ENCODE data around the gene GXYLT2. TPM values are rescaled to one million over a fixed set of nuclear protein-coding genes. Genes with fewer than 3 reads are reported as not detected.

The GXYLT2 gene
- total and polyA plus RNA-seq, 10 of the 15 experiments (the other 5 are each of a cell fraction or from before 2014, with no cell fraction given), result 0.27 to 2.6 (median 0.78) TPM

DNA sequence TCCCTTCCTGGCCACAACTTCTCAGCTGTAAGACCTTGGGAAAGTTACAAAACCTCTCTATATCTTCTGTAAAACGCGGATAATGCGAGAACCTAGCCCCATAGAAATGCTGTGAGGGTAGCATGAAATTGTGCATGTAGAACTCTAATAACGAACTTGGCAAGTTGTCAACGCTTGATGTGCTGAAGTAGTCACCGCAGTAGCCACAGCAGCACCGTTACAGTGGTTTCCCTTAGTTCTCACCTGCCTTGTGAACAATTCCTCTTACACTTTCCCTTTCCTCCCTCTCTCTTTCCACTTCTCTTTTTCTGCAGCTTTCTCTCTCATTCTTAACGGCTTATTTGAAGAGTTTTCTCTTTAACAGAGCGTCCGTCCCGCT lies 39.2 kb upstream of the GXYLT2 start:
- peak; percentile 47 for FAIRE-seq
- TF ChIP-seq RAD21 (IDR thresholded peaks at IDR 0.05; ENCODE audit: insufficient read depth, low read depth, low read length) (no peak), TCF3 (IDR thresholded peaks at IDR 0.05; ENCODE audit: borderline replicate concordance, insufficient read depth, low read depth, low read length) (peak; percentile 63; the same call in 1 of the 2 replicates), MEF2B (IDR thresholded peaks at IDR 0.05; ENCODE audit: partially characterized antibody, poor library complexity, severe bottlenecking) (peak; percentile 24), SUZ12 (IDR thresholded peaks at IDR 0.05; ENCODE audit: unreplicated experiment) (no peak), ESRRA (IDR thresholded peaks at IDR 0.05; ENCODE audit: low read length) (no peak), IKZF2 (IDR thresholded peaks at IDR 0.05) (peak; percentile 93 to 95), BMI1 (IDR thresholded peaks at IDR 0.05; ENCODE audit: borderline replicate concordance) (no peak)
- TF ChIP-seq, protein P1, sequence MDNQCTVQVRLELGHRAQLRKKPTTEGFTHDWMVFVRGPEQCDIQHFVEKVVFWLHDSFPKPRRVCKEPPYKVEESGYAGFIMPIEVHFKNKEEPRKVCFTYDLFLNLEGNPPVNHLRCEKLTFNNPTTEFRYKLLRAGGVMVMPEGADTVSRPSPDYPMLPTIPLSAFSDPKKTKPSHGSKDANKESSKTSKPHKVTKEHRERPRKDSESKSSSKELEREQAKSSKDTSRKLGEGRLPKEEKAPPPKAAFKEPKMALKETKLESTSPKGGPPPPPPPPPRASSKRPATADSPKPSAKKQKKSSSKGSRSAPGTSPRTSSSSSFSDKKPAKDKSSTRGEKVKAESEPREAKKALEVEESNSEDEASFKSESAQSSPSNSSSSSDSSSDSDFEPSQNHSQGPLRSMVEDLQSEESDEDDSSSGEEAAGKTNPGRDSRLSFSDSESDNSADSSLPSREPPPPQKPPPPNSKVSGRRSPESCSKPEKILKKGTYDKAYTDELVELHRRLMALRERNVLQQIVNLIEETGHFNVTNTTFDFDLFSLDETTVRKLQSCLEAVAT (IDR thresholded peaks at IDR 0.05), result peak; percentile 83
- TF ChIP-seq, protein P2, sequence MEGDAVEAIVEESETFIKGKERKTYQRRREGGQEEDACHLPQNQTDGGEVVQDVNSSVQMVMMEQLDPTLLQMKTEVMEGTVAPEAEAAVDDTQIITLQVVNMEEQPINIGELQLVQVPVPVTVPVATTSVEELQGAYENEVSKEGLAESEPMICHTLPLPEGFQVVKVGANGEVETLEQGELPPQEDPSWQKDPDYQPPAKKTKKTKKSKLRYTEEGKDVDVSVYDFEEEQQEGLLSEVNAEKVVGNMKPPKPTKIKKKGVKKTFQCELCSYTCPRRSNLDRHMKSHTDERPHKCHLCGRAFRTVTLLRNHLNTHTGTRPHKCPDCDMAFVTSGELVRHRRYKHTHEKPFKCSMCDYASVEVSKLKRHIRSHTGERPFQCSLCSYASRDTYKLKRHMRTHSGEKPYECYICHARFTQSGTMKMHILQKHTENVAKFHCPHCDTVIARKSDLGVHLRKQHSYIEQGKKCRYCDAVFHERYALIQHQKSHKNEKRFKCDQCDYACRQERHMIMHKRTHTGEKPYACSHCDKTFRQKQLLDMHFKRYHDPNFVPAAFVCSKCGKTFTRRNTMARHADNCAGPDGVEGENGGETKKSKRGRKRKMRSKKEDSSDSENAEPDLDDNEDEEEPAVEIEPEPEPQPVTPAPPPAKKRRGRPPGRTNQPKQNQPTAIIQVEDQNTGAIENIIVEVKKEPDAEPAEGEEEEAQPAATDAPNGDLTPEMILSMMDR (IDR thresholded peaks at IDR 0.05 in 2 of 3, conservative IDR thresholded peaks at IDR 0.05 in 1 of 3; ENCODE audit: control insufficient read depth in 2 of 3, extremely low read depth in 1 of 3, insufficient read depth in 1 of 3, low read depth in 3 of 3, low read length in 3 of 3), result no peak
- TF ChIP-seq, protein P3, sequence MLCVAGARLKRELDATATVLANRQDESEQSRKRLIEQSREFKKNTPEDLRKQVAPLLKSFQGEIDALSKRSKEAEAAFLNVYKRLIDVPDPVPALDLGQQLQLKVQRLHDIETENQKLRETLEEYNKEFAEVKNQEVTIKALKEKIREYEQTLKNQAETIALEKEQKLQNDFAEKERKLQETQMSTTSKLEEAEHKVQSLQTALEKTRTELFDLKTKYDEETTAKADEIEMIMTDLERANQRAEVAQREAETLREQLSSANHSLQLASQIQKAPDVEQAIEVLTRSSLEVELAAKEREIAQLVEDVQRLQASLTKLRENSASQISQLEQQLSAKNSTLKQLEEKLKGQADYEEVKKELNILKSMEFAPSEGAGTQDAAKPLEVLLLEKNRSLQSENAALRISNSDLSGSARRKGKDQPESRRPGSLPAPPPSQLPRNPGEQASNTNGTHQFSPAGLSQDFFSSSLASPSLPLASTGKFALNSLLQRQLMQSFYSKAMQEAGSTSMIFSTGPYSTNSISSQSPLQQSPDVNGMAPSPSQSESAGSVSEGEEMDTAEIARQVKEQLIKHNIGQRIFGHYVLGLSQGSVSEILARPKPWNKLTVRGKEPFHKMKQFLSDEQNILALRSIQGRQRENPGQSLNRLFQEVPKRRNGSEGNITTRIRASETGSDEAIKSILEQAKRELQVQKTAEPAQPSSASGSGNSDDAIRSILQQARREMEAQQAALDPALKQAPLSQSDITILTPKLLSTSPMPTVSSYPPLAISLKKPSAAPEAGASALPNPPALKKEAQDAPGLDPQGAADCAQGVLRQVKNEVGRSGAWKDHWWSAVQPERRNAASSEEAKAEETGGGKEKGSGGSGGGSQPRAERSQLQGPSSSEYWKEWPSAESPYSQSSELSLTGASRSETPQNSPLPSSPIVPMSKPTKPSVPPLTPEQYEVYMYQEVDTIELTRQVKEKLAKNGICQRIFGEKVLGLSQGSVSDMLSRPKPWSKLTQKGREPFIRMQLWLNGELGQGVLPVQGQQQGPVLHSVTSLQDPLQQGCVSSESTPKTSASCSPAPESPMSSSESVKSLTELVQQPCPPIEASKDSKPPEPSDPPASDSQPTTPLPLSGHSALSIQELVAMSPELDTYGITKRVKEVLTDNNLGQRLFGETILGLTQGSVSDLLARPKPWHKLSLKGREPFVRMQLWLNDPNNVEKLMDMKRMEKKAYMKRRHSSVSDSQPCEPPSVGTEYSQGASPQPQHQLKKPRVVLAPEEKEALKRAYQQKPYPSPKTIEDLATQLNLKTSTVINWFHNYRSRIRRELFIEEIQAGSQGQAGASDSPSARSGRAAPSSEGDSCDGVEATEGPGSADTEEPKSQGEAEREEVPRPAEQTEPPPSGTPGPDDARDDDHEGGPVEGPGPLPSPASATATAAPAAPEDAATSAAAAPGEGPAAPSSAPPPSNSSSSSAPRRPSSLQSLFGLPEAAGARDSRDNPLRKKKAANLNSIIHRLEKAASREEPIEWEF (IDR thresholded peaks at IDR 0.05; ENCODE audit: insufficient replicate concordance, low read depth, low read length), result no peak
- TF ChIP-seq, protein P4, sequence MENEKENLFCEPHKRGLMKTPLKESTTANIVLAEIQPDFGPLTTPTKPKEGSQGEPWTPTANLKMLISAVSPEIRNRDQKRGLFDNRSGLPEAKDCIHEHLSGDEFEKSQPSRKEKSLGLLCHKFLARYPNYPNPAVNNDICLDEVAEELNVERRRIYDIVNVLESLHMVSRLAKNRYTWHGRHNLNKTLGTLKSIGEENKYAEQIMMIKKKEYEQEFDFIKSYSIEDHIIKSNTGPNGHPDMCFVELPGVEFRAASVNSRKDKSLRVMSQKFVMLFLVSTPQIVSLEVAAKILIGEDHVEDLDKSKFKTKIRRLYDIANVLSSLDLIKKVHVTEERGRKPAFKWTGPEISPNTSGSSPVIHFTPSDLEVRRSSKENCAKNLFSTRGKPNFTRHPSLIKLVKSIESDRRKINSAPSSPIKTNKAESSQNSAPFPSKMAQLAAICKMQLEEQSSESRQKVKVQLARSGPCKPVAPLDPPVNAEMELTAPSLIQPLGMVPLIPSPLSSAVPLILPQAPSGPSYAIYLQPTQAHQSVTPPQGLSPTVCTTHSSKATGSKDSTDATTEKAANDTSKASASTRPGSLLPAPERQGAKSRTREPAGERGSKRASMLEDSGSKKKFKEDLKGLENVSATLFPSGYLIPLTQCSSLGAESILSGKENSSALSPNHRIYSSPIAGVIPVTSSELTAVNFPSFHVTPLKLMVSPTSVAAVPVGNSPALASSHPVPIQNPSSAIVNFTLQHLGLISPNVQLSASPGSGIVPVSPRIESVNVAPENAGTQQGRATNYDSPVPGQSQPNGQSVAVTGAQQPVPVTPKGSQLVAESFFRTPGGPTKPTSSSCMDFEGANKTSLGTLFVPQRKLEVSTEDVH (IDR thresholded peaks at IDR 0.05; ENCODE audit: low read depth, partially characterized antibody), result no peak

More for the DNA sequence above, 39.2 kb upstream of the GXYLT2 start:
- in situ Hi-C loops (cut with MboI) (no loop called here), intact Hi-C loops (cut with micrococcal nuclease; ENCODE audit: unreplicated experiment) (loop anchor here (2.0 kb wide), 1 partner anchor 148 kb away; the partner anchor contains the start of gene PPP4R2)
- peak overlapping the region; percentile 97 for H3K4me3 ChIP-seq
- H3K9me3 ChIP-seq (replicated peaks; ENCODE audit: control insufficient read depth, insufficient read depth, low read length), result no peaks in the 10 kb centered on the region
- peak overlapping the region; percentile 79 for H3K27ac ChIP-seq (ENCODE audit: control insufficient read depth, insufficient read depth)
- H2AFZ ChIP-seq (ENCODE audit: control insufficient read depth, low read depth, low read length), result peak overlapping the region; percentile 95
- DNase-seq (ENCODE audit: low read depth, low spot score), result peak; percentile 71
- CTCF ChIA-PET, result interaction anchor here (0.6 to 2.2 kb wide), 8 partner anchors 22 to 403 kb away, joined by 3 to 11 read pairs (median 4); no protein-coding TSS in a partner anchor
- peak overlapping the region; percentile 25 for H3K9ac ChIP-seq (ENCODE audit: control insufficient read depth, insufficient read depth, low read length)
- BruUV-seq (replicated peaks), result no TSS peak
- under 1% methylated on average over 11 of the region's 11 CpGs for WGBS (ENCODE audit: insufficient coverage, insufficient replicate concordance, low lambda C conversion rate, missing lambda C conversion rate)
- peak; percentile 65 for ATAC-seq
- SMC1A ChIA-PET (ENCODE audit: uncharacterized antibody, unreplicated experiment), result interaction anchor here (1.0 to 4.9 kb wide), 5 partner anchors 12 to 208 kb away, joined by 3 to 43 read pairs (median 3); no protein-coding TSS in a partner anchor
- H3K36me3 ChIP-seq (ENCODE audit: control insufficient read depth in 2 of 2, insufficient read depth in 2 of 2, low read length in 1 of 2), result no peaks in the 10 kb centered on the region
- peaks cover 31% of the 10 kb centered on the region for H3K79me2 ChIP-seq (ENCODE audit: control insufficient read depth, insufficient read depth, low read length)
- POLR2A ChIA-PET, result interaction anchor here (0.6 kb wide), 1 partner anchor 1868 kb away, joined by 5 read pairs; no protein-coding TSS in a partner anchor
- H3K27me3 ChIP-seq (replicated peaks in 1 of 2; ENCODE audit: control insufficient read depth in 2 of 2, insufficient read depth in 2 of 2, low read length in 1 of 2), result no peaks in the 10 kb centered on the region
- peaks cover 35% of the 10 kb centered on the region for H3K4me1 ChIP-seq (ENCODE audit: control insufficient read depth, insufficient read depth, low read length)
- H4K20me1 ChIP-seq (ENCODE audit: control insufficient read depth, insufficient read depth), result no peaks in the 10 kb centered on the region
- RAD21 ChIA-PET (ENCODE audit: unreplicated experiment), result interaction anchor here (1.1 to 3.0 kb wide), 5 partner anchors 26 to 238 kb away, joined by 3 to 26 read pairs (median 5); no protein-coding TSS in a partner anchor
- H3K4me2 ChIP-seq (ENCODE audit: control insufficient read depth, insufficient read depth), result peak overlapping the region; percentile 92

Data from GM12878 (cell line).